KOPT-K1 (cell line): ENCODE data around the gene CDKN2A.
"Not testable (repeated sequence)": the region's sequence is repeated elsewhere in the genome, so short reads cannot be mapped to it uniquely, and the experiment has no call there.

Experiments used
- H3K27ac ChIP-seq: fragments of 200-600 bp; sonication (generic); 2 replicates; pipeline ENCODE4 v1.5.1; 2016; ENCODE audit warnings: antibody characterized with exemption, mild to moderate bottlenecking, low read depth, low read length; ENCODE audit not compliant: poor library complexity, severe bottlenecking
- H3K36me3 ChIP-seq: fragments of 200-600 bp; sonication (generic); 2 replicates; pipeline ENCODE4 v1.5.1; 2017; ENCODE audit warnings: antibody characterized with exemption, mild to moderate bottlenecking, low read length, moderate library complexity; ENCODE audit not compliant: insufficient read depth
- H3K9me3 ChIP-seq: fragments of 200-600 bp; sonication (generic); 2 replicates; pipeline ENCODE4 v1.5.1; 2017; ENCODE audit warnings: antibody characterized with exemption, low read length, mild to moderate bottlenecking; ENCODE audit not compliant: insufficient read depth, poor library complexity, severe bottlenecking

Gene CDKN2A

DNA sequence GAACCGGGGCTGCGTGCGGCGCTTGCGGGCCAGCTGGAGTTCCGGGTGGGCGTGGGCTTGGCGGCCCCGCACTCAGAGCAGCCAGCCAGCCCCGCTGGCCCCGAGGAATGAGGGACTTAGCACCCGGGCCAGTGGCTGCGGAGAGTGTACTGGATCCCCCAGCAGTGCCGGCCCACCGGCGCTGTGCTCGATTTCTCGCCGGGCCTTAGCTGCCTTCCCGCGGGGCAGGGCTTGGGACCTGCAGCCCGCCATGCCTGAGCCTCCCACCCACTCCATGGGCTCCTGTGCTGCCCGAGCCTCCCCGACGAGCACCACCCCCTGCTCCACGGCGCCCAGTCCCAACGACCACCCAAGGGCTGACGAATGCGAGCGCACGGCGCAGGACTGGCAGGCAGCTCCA, 34.9 kb downstream of the CDKN2A start:
- not testable (repeated sequence) for H3K36me3 ChIP-seq, H3K27ac ChIP-seq, H3K9me3 ChIP-seq

DNA sequence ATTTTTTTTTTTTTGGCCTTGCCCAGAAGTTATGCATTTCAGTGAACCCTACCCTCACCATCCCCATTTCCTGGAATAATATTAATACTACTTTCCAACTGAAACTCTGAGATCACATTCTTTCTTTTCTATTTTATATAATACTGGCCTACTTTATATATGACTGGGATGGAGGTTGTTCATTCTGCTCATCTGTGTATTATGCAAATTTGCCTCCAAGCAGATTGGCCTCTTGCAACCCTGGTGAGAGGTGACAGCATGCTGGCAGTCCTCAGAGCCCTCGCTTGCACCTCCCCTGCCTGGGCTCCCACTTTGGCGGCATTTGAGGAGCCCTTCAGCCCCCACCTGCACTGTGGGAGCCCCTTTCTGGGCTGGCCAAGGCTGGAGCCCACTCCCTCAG, 35.4 kb downstream of the CDKN2A start:
- H3K27ac ChIP-seq = no peak overlapping the region
- no peaks in the 10 kb centered on the region for H3K36me3 ChIP-seq
- H3K9me3 ChIP-seq = no peaks in the 10 kb centered on the region

DNA sequence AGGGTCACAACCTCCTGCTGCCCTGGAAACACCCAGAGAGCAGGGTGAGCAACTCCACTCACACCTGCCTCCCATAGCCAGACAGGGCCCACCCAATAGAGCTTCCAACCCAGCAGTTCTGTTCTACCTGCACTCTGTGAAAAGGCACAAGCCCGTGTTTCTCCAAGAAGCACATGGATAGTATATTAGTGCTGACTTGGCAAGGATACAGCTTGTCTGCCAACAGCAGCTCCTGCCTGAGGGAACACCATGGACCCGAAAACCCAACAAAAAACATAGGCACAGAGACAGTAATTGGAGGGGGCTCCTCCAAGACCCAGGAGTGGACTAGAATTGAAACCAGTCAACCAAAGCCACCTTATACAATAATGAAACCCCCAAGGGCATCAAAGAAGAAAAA, 48.6 kb downstream of the CDKN2A start:
- Histone ChIP-seq H3K27ac (no peak overlapping the region), H3K9me3 (no peaks in the 10 kb centered on the region), H3K36me3 (no peaks in the 10 kb centered on the region)

DNA sequence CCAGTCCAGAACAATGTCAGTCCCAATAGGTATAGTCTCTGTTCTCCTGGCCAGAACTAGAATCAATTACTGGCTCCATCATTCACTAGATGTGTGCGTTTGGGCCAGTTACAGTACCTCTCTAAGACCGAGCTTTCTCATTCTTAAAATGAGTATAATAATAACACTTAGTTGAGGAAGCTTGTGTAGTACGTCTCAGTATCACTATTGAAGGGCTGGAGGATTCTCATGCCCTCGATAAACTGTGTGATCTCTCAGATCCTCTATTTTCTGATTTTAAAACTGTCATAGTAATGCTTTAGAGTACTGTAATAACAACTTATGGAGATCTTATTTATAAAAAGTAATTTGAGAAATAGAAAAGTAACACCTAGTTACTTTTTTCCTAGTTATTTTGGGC, 50.7 kb downstream of the CDKN2A start:
- no peaks in the 10 kb centered on the region for H3K9me3 ChIP-seq
- no peaks in the 10 kb centered on the region for H3K36me3 ChIP-seq
- H3K27ac ChIP-seq = no peak overlapping the region

DNA sequence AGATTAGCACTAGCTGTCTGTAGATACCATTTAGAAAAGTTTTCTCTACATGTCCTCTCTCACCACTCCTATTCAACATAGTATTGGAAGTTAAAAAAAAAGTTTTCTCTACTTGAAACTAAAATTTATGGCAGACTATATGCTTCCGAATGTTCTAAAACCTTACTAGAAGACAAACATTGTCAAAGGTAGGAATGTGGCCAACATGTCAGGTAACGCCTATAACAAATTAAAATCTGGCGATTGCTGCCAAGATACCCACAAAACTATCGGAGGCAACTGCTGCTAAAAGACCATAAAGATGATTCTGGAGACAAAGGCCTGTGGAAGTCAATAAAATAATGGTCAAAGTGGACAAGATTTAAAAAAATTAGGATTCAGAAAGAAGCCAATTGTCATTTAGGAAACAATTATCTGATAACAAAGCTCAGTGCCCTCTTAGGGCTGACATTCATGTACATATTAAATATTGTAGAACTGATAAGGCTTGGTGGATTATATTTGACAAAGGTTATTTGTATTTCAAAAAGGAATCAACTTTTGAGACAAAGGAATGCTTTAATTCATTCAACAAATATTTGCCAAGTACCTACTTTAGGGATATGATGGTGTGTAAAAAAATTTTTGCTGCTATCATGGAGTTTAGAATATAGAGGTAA, 52.7 kb downstream of the CDKN2A start:
- Histone ChIP-seq H3K9me3 (no peaks in the 10 kb centered on the region), H3K36me3 (no peaks in the 10 kb centered on the region), H3K27ac (no peak overlapping the region)

DNA sequence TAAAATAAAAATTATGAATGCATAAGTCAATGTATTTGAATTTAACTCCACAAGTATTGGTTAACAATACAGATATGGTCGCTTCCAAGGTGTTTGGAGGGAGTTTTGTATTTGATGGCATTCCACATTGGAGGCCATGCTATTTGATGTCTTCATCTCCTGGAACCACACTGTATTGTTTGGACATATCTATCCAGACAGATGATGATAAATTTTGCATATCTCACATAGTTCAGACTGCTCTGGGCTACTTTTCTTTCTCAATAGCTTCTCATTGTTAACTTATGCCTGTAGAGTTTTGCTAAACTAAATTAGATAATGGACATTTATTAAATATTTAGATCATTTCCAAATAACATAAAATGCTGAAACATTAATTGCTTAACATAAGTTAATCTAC, 58.0 kb downstream of the CDKN2A start:
- H3K9me3 ChIP-seq = no peaks in the 10 kb centered on the region
- no peak overlapping the region for H3K27ac ChIP-seq
- H3K36me3 ChIP-seq = peaks cover 6% of the 10 kb centered on the region; the same call in 1 of the 2 replicates

DNA sequence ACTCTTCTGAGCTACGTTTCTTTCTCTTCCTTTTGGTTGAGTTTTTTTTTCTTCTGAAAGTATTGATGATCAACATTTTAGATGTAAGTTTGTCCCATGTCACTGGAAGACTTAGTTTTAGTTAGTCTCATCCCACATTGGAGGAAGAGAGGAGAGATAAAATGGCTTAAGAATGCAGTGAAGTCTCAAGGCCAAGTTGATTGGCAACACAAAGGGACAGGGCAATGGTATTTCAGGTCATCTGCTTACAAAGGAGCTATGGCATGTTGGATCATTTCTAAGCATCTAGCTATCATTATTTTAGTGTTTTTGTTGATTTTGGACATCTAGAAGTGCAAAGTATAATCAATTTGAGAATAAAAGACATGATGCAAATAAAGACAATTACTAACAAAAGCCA, 58.6 kb downstream of the CDKN2A start:
- Histone ChIP-seq H3K36me3 (peaks cover 10% of the 10 kb centered on the region; the same call in 1 of the 2 replicates), H3K9me3 (no peaks in the 10 kb centered on the region), H3K27ac (no peak overlapping the region)

DNA sequence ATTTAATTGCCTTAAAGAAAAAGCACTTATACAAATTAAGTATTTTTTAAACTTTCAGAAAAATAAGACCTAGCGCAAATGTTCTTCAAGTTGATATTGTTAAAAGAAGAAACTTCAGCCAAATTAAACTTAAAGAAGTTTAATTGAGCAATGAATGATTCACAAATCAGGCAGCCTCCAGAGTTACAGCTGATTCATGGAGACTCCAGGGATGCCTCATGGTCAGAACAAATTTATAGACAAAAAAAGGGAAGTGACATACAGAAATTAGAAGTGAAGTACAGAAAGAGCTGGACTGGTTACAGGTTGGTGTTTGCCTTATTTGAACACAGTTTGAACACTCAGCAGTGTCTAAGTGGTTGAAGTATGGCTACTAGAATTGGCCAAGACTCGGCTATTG, 60.3 kb downstream of the CDKN2A start:
- peaks cover 10% of the 10 kb centered on the region; the same call in 1 of the 2 replicates for H3K36me3 ChIP-seq
- no peak overlapping the region for H3K27ac ChIP-seq
- H3K9me3 ChIP-seq = no peaks in the 10 kb centered on the region

DNA sequence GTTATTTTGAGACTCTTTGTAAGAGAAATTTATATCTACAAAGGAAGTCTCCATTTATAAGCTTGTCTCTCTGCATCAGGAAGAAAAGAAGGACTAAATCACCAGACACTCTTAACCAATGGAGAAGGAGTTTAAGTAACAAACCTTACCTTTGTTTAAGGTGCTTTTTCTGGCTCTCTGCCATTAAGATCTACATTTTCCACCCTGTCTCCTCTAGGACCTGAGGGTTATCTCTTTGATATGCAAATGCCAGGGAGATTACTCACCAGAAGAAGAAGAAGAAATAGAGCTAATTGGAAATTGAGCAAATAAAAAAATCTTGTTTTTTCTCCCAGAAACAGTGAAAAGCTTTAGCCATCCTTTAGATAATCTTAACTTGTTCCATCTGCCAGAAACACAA, 60.9 kb downstream of the CDKN2A start:
- peaks cover 10% of the 10 kb centered on the region; the same call in 1 of the 2 replicates for H3K36me3 ChIP-seq
- H3K27ac ChIP-seq = no peak overlapping the region
- H3K9me3 ChIP-seq = no peaks in the 10 kb centered on the region

DNA sequence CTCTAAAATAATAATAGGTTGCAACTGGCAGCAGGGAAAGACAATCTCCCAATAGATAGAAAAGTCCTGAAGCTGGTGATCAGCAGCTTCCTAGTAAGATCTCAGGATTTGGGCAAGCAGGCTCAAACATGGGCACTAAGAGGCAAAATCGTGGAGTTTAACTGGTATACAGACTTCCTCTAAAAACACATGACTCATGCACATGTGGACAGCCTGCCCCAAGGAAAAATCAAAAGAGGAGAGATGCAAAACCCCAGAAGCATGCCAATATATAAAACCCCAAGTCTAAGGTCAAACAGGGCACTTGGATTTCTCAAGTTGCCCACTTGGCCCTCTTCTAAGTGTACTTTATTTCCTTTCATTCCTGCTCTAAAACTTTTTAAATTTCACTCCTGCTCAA, 62.8 kb downstream of the CDKN2A start:
- H3K36me3 ChIP-seq = peaks cover 10% of the 10 kb centered on the region; the same call in 1 of the 2 replicates
- H3K9me3 ChIP-seq = no peaks in the 10 kb centered on the region
- H3K27ac ChIP-seq = no peak overlapping the region

DNA sequence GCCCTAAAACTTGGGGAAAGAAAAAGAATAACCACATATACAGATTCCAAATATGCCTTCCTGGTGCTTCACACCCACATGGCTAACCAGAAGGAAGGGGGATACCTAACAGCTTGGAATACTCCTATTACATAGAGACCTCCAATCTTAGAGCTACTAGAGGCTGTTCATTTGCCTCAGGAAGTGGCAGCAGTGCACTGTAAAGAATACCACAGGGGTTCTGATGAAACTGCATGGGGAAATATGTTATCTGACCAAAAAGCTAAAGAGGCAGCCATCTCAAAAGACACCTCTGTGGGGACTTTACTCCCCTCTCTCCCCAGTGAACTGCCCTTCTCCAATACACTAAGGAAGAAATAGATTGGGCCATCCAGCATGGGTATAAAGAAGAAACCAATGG, 66.4 kb downstream of the CDKN2A start:
- H3K36me3 ChIP-seq = peaks cover 10% of the 10 kb centered on the region; the same call in 1 of the 2 replicates
- no peak overlapping the region for H3K27ac ChIP-seq

DNA sequence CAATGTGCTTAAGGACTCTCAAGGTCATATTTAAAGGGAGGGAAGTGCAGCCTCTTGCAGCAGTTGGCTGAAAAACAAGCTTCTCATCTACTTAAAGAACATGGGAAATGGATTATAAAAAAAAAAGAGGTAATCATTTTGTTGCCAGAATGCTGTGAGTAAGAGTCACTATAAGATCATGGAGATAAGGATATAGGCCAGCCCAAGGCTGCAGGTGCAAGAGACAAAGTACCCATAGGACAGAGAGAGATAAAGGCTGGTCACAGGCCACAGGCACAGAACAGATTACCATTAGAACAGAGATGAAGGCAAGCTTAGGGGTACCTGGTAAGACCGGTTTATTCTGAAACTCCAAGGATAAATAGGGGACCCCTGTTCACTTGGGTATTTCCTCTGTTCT, 70.5 kb downstream of the CDKN2A start:
- Histone ChIP-seq H3K9me3 (no peaks in the 10 kb centered on the region), H3K27ac (no peak overlapping the region), H3K36me3 (no peaks in the 10 kb centered on the region)

More for the DNA sequence above, 66.4 kb downstream of the CDKN2A start:
- no peaks in the 10 kb centered on the region for H3K9me3 ChIP-seq

DNA sequence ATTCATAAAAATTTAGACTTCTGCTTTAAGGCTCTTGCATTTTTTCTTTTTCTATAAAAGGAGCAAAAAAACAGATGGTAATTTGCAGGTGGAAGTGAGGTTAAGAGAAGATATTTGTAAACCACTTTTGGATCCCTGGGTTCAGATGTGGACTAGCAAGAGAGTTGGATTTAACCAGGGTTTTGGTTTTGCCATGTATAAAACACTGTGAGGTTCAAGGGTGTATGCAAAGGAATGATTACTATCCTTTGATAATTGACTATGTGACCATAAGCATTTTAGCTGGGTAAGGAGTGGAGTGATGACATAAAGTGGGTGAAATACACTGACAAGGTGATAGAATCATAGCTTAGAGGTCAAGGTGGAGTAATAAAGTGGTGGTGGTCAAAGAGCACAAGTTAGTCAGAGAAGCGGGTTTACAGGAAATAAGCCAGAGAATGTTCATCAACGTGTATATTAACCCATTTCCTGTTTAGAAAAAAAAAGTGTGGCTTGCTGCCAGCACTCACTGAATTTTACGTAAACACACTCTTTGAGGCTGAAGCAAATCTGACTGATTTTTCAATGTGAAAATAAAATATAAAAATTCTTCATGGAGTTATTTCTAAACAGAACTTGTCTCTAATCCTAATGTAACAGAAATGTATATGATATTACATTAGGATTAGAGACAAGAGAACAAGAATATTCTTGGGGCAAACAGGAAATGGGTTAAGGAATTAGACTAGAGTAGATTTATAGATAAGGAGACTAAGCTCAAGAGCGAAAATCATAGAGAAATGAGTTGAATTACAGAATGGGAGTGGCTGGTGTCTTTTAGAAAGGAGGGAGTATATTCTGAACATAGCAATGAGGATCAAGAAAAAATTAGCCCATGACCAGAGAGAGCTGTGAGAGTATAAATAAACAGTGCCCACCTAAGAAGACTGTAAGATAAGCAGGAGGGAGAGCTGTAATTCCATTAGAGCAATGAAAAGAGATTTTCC, 74.5 kb downstream of the CDKN2A start:
- peaks cover 4% of the 10 kb centered on the region for H3K9me3 ChIP-seq
- peak overlapping the region; percentile 78 for H3K27ac ChIP-seq
- H3K36me3 ChIP-seq = no peaks in the 10 kb centered on the region
